NCI-H1092 (cell line): Measurements from ENCODE around the gene NOXO1.
A peak's percentile ranks its signal among the peaks of the same experiment; 100 is the strongest.
"Not testable (repeated sequence)": the region's sequence is repeated elsewhere in the genome, so short reads cannot be mapped to it uniquely, and the experiment has no call there.

Experiments used
- DNase-seq: peaks from one replicate; lab custom pipeline; 2025; lab: John Stamatoyannopoulos, UW

NOXO1 gene

GRCh38 chr16:1942047-1942809 is 39.0 kb downstream of the NOXO1 start:
- no peak for DNase-seq

GRCh38 chr16:1941162-1942046 is 39.9 kb downstream of the NOXO1 start:
- no peak for DNase-seq

- DNase-seq = no peak
Measured at GRCh38 chr16:1940273-1941161, 40.8 kb downstream of the NOXO1 start.

- DNase-seq = not testable (repeated sequence)
Measured at GRCh38 chr16:1939833-1940232, 41.4 kb downstream of the NOXO1 start.

GRCh38 chr16:1938910-1939309 is 42.4 kb downstream of the NOXO1 start:
- DNase-seq = no peak

- DNase-seq = no peak
Measured at GRCh38 chr16:1938316-1938715, 43.0 kb downstream of the NOXO1 start.

GRCh38 chr16:1936945-1937479 is 44.3 kb downstream of the NOXO1 start:
- DNase-seq = no peak

GRCh38 chr16:1933097-1933661 is 48.1 kb downstream of the NOXO1 start:
- DNase-seq = no peak

GRCh38 chr16:1932050-1933028 is 48.9 kb downstream of the NOXO1 start:
- DNase-seq = peak; percentile 57

GRCh38 chr16:1930338-1930720 is 50.9 kb downstream of the NOXO1 start:
- DNase-seq = no peak

GRCh38 chr16:1929578-1930337 is 51.5 kb downstream of the NOXO1 start:
- DNase-seq = peak; percentile 76

- no peak for DNase-seq
Measured at GRCh38 chr16:1929105-1929504, 52.2 kb downstream of the NOXO1 start.
